Transverse colon (tissue), 4 donors: Measurements from ENCODE around the gene SIK3. TPM values are rescaled to one million over a fixed set of nuclear protein-coding genes. Genes with fewer than 3 reads are reported as not detected.

Experiments
- DNase-seq: peaks from one replicate; pipeline ENCODE4 v3.0.0-alpha.2; 2019
- H3K27ac ChIP-seq, 4 donors: fragments of 200-600 bp; sonication (generic); 2 replicates each; pipeline ENCODE4 v1.5.1; 2016 to 2018; ENCODE audit warnings: inconsistent platforms in 4 of 4
- H3K27me3 ChIP-seq: fragments of 200-600 bp; sonication (generic); 2 replicates; pipeline ENCODE4 v1.5.1; 2017; ENCODE audit warnings: inconsistent platforms
- H3K36me3 ChIP-seq, 4 donors: fragments of 200-600 bp; sonication (generic); 2 replicates each; pipeline ENCODE4 v1.5.1; 2017 to 2019; ENCODE audit warnings: inconsistent platforms in 4 of 4
- H3K4me1 ChIP-seq, 4 donors: fragments of 200-600 bp; sonication (generic); 2 replicates each; pipeline ENCODE4 v1.5.1; 2017 to 2020; ENCODE audit warnings: inconsistent platforms in 4 of 4
- H3K4me3 ChIP-seq, 4 donors: fragments of 200-600 bp; sonication (generic); 1 replicate in 1 of 4; 2 replicates in 3 of 4; pipeline versions ENCODE4 v1.5.1 to v1.6.1; 2017 to 2019; ENCODE audit warnings: inconsistent platforms in 4 of 4
- H3K9me3 ChIP-seq, 2 donors: fragments of 200-600 bp; sonication (generic); 2 replicates each; pipeline ENCODE4 v1.5.1; 2017 to 2019; ENCODE audit warnings: inconsistent platforms in 2 of 2
- CTCF ChIP-seq, 5 experiments: fragments of 200-600 bp in 3 of 5; fragments of 450-650 bp in 2 of 5; sonication (generic) in 3 of 5; IDR thresholded peaks; 1 replicate in 2 of 5; 2 replicates in 3 of 5; pipeline ENCODE4 v1.5.1; 2016 to 2017; ENCODE audit warnings: antibody characterized with exemption in 5 of 5, inconsistent platforms in 3 of 5, mild to moderate bottlenecking in 2 of 5, moderate library complexity in 1 of 5
- EP300 ChIP-seq: sonication (generic); formaldehyde crosslinking; IDR thresholded peaks from one replicate; pipeline ENCODE4 v1.6.1; 2017; ENCODE audit warnings: antibody characterized with exemption, low read depth
- POLR2A ChIP-seq: fragments of 450-650 bp; IDR thresholded peaks from one replicate; pipeline ENCODE4 v1.6.1; 2016; ENCODE audit warnings: antibody characterized with exemption, mild to moderate bottlenecking, moderate library complexity
- POLR2AphosphoS5 ChIP-seq, 3 donors: sonication (generic); formaldehyde crosslinking; IDR thresholded peaks; one replicate each; pipeline ENCODE4 v1.6.1; 2016; ENCODE audit warnings: antibody characterized with exemption in 3 of 3
- WGBS, 2 donors: methylation state at CpG; one replicate each; pipeline ENCODE4 v1.1.5; 2018; ENCODE audit warnings: low coverage in 1 of 2; 5-methylcytosine and 5-hydroxymethylcytosine counted together
- in situ Hi-C, 4 donors: fragments of 200-750 bp; cut with MboI; loops; one replicate each; pipeline versions ENCODE4 v1.15.0 to v1.15.1; 2017; ENCODE audit warnings: low sequenced_read_pairs in 3 of 4, low pct_ligation_motif_present in 1 of 4, low pct_unique_long_range_greater_than_20kb in 1 of 4
- intact Hi-C: fragments of 100-400 bp; cut with DNase I; formaldehyde crosslinking; loops from one replicate; pipeline ENCODE4 v1.15.1; 2023; ENCODE audit warnings: low total_unique reads
- total RNA-seq, 4 donors: library from RNA; depleted of rRNA; stranded (reverse); fragments of >200 nt; gene quantifications; one replicate each; pipeline ENCODE4 v1.1.0, GENCODE V29; 2016

Gene SIK3
- total RNA-seq, 4 donors from 2014 or later = 35.6 to 68.6 (median 38.9) TPM

- intact Hi-C loops = loop anchor here (5.0 kb wide), 1 partner anchor 37 kb away; the partner anchor contains the start of gene APOA5
- Histone ChIP-seq H3K36me3 (no peaks in the 10 kb centered on the region), H3K4me3 (no peak within 1 kb of the TSS), H3K27ac (no peak within 1 kb of the TSS), H3K9me3 (no peaks in the 10 kb centered on the region), H3K4me1 (no peaks in the 10 kb centered on the region), H3K27me3 (no peaks in the 10 kb centered on the region)
- TF ChIP-seq POLR2A = no peak
- TF ChIP-seq POLR2AphosphoS5 (IDR thresholded peaks at IDR 0.05) = no peak
- TF ChIP-seq CTCF (IDR thresholded peaks at IDR 0.05) = no peak
- TF ChIP-seq EP300 = no peak
- DNase-seq = no peak
- in situ Hi-C loops = no loop called here
- 80% methylated on average over 9 of the region's 9 CpGs; no CpG with 5 or more reads in 1 of the 2 donors for WGBS, 2 donors
Measured at GRCh38 chr11:116829525-116830183, 268.6 kb downstream of the SIK3 start, which contains the start of gene APOC3. APOC3 (plus strand) TSS chr11:116829907; CDS start chr11:116830583, 676 bp downstream.

GRCh38 chr11:116828632-116829524 is 269.4 kb downstream of the SIK3 start:
- Histone ChIP-seq H3K36me3 (no peaks in the 10 kb centered on the region), H3K4me3 (no peak overlapping the region), H3K27me3 (no peaks in the 10 kb centered on the region), H3K27ac (no peak overlapping the region), H3K4me1 (no peaks in the 10 kb centered on the region), H3K9me3 (no peaks in the 10 kb centered on the region)
- DNase-seq = no peak
- WGBS, 2 donors = 78% methylated on average over 15 of the region's 16 CpGs; no CpG with 5 or more reads in 1 of the 2 donors
- intact Hi-C loops = no loop called here
- in situ Hi-C loops = no loop called here
- no peak for TF ChIP-seq POLR2A
- no peak for TF ChIP-seq POLR2AphosphoS5 (IDR thresholded peaks at IDR 0.05)
- no peak for TF ChIP-seq EP300
- no peak for TF ChIP-seq CTCF (IDR thresholded peaks at IDR 0.05)

GRCh38 chr11:116827461-116827860 is 270.8 kb downstream of the SIK3 start:
- Histone ChIP-seq H3K27ac (no peak overlapping the region), H3K4me1 (no peaks in the 10 kb centered on the region), H3K27me3 (no peaks in the 10 kb centered on the region), H3K9me3 (no peaks in the 10 kb centered on the region), H3K36me3 (no peaks in the 10 kb centered on the region), H3K4me3 (no peak overlapping the region)
- intact Hi-C loops = no loop called here
- TF ChIP-seq POLR2A = no peak
- no peak for TF ChIP-seq POLR2AphosphoS5 (IDR thresholded peaks at IDR 0.05)
- TF ChIP-seq CTCF (IDR thresholded peaks at IDR 0.05) = no peak
- TF ChIP-seq EP300 = no peak
- 93% methylated on average over 6 of the region's 6 CpGs; no CpG with 5 or more reads in 1 of the 2 donors for WGBS, 2 donors
- no peak for DNase-seq
- in situ Hi-C loops = no loop called here

- DNase-seq = no peak
- no peaks in the 10 kb centered on the region for H3K9me3 ChIP-seq
- intact Hi-C loops (no loop called here), in situ Hi-C loops (no loop called here)
- TF ChIP-seq POLR2A (no peak), EP300 (no peak), POLR2AphosphoS5 (IDR thresholded peaks at IDR 0.05) (no peak), CTCF (IDR thresholded peaks at IDR 0.05) (no peak)
- no peak overlapping the region for H3K27ac ChIP-seq
- H3K36me3 ChIP-seq = no peaks in the 10 kb centered on the region
- H3K27me3 ChIP-seq = no peaks in the 10 kb centered on the region
- no peak overlapping the region for H3K4me3 ChIP-seq
- WGBS, 2 donors = 79% methylated on average over 5 of the region's 9 CpGs; no CpG with 5 or more reads in 1 of the 2 donors
- H3K4me1 ChIP-seq = no peaks in the 10 kb centered on the region
Measured at GRCh38 chr11:116826751-116827431, 271.3 kb downstream of the SIK3 start.
